Activated CD8-positive, alpha-beta memory T cell treated with anti-CD3 and anti-CD28 coated beads, Interleukin-2, amount 50 U/mL, for 48 hours (primary cell): ENCODE results near the gene RHBDF1.
A peak's percentile ranks its signal among the peaks of the same experiment; 100 is the strongest.
"Not testable (repeated sequence)": the region's sequence is repeated elsewhere in the genome, so short reads cannot be mapped to it uniquely, and the experiment has no call there.

Experiments used
- DNase-seq: peaks from one replicate; pipeline ENCODE4 v3.0.0-alpha.2; 2020

The RHBDF1 gene

DNA sequence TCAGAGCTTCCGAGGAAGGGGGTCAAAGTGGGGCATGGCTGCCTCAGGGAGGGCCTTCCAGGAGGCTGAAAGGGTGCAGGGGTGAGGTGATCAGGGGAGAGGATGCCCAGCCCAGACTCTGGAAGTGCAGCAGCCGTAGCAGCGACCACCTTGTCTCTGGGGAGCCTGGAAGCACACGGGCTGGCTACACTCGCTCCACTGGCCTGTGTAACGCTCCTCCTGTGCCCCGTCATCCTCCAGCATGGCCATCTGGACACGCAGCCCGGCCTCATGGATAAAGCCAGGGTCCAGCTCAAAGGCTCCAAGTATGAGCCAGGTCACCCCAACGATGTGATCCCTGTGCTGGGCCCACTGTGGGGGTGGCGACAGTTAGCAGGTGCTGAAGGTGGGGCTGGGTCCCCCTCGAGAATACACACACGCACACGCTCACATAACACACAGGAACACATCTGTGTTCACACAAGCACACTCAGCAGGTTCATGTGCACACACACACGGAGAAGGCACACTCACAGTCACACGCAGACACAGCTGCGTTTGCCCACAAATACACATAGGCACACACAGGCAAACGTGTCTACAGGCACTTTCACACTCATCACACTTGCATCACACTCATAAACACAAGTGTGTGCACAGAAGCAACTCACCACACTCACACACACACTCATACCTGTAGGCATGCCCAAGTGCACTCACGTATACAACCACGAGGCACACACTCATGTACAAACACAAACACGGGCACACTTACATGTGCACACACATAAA is 38.4 kb downstream of the RHBDF1 start:
- DNase-seq, result no peak

DNA sequence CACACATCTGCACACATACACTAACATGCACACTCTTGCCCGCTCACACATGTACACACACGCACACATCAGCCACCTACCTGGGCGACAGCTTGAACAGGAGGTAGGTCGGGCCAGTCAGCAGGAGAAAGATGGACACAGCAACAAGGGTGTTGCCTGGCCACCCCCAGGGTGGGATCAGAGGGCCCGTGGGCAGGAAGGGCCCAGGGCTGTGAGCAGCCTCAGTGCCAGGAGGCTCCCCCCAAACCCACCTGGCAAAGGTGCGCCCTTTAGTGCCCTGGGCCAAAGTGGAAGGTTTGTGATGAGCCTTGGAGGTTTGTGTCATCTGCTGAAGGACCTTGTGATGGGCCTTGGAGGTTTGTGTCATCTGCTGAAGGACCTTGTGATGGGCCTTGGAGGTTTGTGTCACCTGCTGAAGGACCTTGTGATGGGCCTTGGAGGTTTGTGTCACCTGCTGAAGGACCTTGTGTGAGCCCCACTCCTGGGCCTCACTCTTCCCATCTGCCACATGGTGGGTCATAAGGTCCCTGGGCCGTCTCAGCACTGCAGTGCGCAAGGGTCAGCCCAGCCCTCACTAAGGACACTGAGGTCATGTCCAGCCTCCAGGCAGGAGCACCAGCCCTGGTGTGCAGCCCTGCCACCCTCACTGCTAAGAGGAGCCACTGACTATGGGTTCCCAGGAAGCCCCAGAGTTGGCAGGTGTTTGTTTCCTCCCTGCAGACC is 39.1 kb downstream of the RHBDF1 start:
- DNase-seq, result not testable (repeated sequence)

DNA sequence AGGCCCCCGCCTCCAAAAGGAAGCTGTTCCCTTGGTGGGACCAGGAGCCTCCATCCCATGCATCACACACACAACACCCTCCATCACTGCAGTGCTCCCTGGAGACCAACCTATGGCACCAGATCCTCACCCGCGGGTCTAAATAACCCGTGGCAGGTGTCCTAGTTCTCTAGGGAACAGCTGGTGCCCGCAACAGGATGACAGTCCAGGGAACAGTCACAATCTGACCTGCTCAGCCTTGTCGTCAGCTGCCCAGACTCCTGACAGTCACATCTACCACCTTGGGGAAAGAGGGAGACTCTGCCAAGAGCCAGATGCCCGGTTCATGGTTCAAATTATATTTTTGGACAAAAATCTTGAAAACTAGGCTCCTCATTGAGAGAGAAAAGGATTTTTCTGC is 41.8 kb downstream of the RHBDF1 start:
- not testable (repeated sequence) for DNase-seq

DNA sequence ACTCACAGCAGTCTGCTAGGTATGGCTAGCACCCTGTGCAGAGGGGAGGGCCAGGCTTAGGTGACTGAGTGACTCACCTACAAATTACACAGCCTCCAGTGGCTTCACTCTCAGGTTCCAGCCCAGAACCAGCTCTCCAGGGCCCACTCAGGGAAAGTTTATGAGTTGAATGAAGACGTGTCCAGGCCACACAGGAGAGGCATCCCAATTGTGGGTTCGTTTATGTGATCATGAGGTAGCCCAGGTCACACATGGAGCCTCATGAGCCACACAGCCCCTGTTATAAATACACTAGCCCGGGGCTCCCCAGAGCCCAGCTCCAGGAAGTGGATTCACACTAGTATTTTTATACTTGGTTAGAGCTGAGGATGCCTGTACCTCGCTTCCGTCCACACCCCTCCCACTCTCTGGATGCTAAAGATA is 46.5 kb downstream of the RHBDF1 start:
- not testable (repeated sequence) for DNase-seq

DNA sequence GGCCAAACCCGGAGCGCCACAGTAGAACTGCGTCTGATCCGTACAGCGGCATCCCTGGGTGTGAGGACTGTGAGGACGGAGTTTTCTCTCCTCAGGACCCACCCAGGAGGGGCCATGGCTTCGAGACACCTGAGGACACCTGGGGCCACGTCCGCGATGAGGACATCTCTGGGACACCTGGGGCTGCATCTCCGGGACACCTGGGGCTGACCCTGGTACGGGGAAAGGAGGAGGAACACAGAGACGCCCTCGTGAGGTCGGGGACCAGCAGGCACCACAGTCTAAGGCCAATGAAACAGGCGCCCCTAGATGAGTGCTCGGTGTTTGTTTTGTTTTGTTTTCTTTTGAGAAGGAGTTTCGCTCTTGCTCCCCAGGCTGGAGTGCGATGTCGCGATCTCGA is 48.3 kb downstream of the RHBDF1 start:
- not testable (repeated sequence) for DNase-seq

DNA sequence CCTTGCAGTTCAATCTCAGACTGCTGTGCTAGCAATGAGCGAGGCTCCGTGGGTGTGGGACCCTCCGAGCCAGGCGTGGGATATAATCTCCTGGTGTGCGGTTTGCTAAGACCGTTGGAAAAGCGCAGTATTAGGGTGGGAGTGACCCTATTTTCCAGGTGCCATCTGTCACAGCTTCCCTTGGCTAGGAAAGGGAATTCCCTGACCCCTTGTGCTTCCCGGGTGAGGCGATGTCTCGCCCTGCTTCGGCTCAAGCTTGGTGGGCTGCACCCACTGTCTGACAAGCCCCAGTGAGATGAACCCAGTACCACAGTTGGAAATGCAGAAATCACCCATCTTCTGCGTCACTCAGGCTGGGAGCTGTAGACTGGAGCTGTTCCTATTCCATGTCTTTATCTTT is 51.5 kb downstream of the RHBDF1 start:
- DNase-seq, result not testable (repeated sequence)

DNA sequence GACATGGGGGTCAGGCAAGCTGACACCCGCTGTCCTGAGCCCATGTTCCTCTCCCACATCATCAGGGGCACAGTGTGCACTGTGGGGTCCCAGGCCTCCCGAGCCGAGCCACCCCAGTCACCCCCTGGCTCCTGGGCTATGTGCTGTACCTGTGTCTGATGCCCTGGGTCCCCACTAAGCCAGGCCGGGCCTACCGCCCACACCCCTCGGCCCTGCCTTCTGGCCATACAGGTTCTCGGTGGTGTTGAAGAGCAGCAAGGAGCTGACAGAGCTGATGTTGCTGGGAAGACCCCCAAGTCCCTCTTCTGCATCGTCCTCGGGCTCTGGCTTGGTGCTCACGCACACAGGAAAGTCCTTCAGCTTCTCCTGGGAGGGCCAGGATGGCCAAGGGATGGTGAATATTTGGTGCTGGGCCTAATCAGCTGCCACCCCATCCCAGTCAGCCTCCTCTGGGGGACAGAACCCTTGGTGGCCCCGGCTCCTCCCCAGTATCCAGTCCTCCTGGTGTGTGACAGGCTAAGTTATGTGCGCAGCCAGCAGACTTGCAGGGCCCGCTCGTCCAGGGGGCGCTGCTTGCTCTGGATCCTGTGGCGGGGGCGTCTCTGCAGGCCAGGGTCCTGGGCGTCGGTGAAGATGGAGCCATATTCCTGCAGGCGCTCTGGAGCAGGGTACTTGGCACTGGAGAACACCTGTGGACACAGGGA is 55.2 kb downstream of the RHBDF1 start:
- not testable (repeated sequence) for DNase-seq

DNA sequence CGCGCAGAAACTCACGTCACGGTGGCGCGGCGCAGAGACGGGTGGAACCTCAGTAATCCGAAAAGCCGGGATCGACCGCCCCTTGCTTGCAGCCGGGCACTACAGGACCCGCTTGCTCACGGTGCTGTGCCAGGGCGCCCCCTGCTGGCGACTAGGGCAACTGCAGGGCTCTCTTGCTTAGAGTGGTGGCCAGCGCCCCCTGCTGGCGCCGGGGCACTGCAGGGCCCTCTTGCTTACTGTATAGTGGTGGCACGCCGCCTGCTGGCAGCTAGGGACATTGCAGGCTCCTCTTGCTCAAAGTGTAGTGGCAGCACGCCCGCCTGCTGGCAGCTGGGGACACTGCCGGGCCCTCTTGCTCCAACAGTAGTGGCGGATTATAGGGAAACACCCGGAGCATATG is 61.7 kb downstream of the RHBDF1 start:
- DNase-seq, result peak; percentile 93

DNA sequence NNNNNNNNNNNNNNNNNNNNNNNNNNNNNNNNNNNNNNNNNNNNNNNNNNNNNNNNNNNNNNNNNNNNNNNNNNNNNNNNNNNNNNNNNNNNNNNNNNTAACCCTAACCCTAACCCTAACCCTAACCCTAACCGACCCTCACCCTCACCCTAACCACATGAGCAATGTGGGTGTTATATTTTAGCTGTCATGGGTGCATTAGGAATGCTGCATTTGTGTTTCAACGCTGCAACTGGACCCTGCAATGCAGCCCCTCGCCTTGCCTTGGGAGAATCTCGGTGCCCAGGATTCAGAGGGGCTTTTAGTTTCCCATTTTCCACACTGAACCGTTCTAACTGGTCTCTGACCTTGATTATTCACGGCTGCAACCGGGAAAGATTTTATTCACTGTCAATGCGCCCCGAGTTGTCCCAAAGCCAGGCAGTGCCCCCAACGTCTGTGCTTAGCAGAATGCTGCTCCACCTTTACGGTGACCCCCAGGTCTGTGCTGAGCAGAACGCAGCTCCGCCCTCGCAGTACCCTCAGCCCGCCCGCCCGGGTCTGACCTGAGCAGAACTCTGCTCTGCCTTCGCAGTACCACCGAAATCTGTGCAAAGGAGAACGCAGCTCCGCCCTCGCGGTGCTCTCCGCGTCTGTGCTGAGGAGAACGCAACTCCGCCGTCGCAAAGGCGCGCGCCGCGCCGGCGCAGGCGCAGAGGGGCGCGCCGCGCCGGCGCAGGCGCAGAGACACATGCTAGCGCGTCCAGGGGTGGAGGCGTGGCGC is 62.3 kb downstream of the RHBDF1 start:
- peak; percentile 70 for DNase-seq
